Activated naive CD4-positive, alpha-beta T cell treated with anti-CD3 and anti-CD28 coated beads, Interleukin-2, amount 50 U/mL, for 24 hours (primary cell): ENCODE measurements around the gene UNC79.
"Not testable (repeated sequence)": the region's sequence is repeated elsewhere in the genome, so short reads cannot be mapped to it uniquely, and the experiment has no call there.

ENCODE experiments used
- H3K27ac Mint-ChIP-seq: one replicate; pipeline ENCODE4 v1.8.0; 2021; ENCODE audit warnings: mild to moderate bottlenecking, mixed read lengths
- H3K27me3 Mint-ChIP-seq: one replicate; pipeline ENCODE4 v1.8.0; 2021; ENCODE audit warnings: mixed read lengths
- H3K36me3 Mint-ChIP-seq: one replicate; pipeline ENCODE4 v1.8.0; 2021; ENCODE audit warnings: mixed read lengths
- H3K4me1 Mint-ChIP-seq: one replicate; pipeline ENCODE4 v1.8.0; 2021; ENCODE audit warnings: mixed read lengths
- H3K4me3 Mint-ChIP-seq: one replicate; pipeline ENCODE4 v1.8.0; 2021; ENCODE audit warnings: mild to moderate bottlenecking, mixed read lengths
- H3K9me3 Mint-ChIP-seq: one replicate; pipeline ENCODE4 v1.8.0; 2021; ENCODE audit warnings: mixed read lengths

UNC79 gene

GRCh38 chr14:93430315-93431035 lies at the start of gene UNC79:
UNC79 (plus strand) TSS chr14:93430939; CDS start chr14:93431030, 91 bp downstream.
- Mint-ChIP-seq H3K4me3 (no peak within 1 kb of the TSS), H3K27me3 (peaks cover 40% of the 10 kb centered on the region)

GRCh38 chr14:93381644-93382043 lies 49.1 kb upstream of the UNC79 start:
- Mint-ChIP-seq H3K27ac (no peak overlapping the region), H3K36me3 (no peaks in the 10 kb centered on the region), H3K9me3 (no peaks in the 10 kb centered on the region), H3K27me3 (peaks cover 22% of the 10 kb centered on the region), H3K4me1 (no peaks in the 10 kb centered on the region), H3K4me3 (no peak overlapping the region)

More at GRCh38 chr14:93430315-93431035, at the start of gene UNC79:
- no peaks in the 10 kb centered on the region for H3K4me1 Mint-ChIP-seq
- no peaks in the 10 kb centered on the region for H3K36me3 Mint-ChIP-seq
- peaks cover 33% of the 10 kb centered on the region for H3K9me3 Mint-ChIP-seq
- no peak within 1 kb of the TSS for H3K27ac Mint-ChIP-seq

- H3K9me3 Mint-ChIP-seq, H3K4me3 Mint-ChIP-seq, H3K36me3 Mint-ChIP-seq, H3K4me1 Mint-ChIP-seq, H3K27ac Mint-ChIP-seq: not testable (repeated sequence)
- H3K27me3 Mint-ChIP-seq, result peaks cover 27% of the 10 kb centered on the region
Measured at GRCh38 chr14:93384256-93384655, 46.5 kb upstream of the UNC79 start.

- Mint-ChIP-seq H3K36me3 (no peaks in the 10 kb centered on the region), H3K9me3 (peaks cover 21% of the 10 kb centered on the region), H3K4me1 (no peaks in the 10 kb centered on the region), H3K27me3 (peaks cover 29% of the 10 kb centered on the region), H3K27ac (no peak overlapping the region), H3K4me3 (no peak overlapping the region)
Measured at GRCh38 chr14:93395231-93395630, 35.5 kb upstream of the UNC79 start.

GRCh38 chr14:93396456-93396855 lies 34.3 kb upstream of the UNC79 start:
- no peaks in the 10 kb centered on the region for H3K4me1 Mint-ChIP-seq
- H3K36me3 Mint-ChIP-seq, result no peaks in the 10 kb centered on the region
- no peak overlapping the region for H3K4me3 Mint-ChIP-seq
- no peak overlapping the region for H3K27ac Mint-ChIP-seq
- peaks cover 21% of the 10 kb centered on the region for H3K9me3 Mint-ChIP-seq
- H3K27me3 Mint-ChIP-seq, result peaks cover 33% of the 10 kb centered on the region

GRCh38 chr14:93398491-93398890 lies 32.2 kb upstream of the UNC79 start:
- Mint-ChIP-seq H3K36me3 (no peaks in the 10 kb centered on the region), H3K9me3 (peaks cover 21% of the 10 kb centered on the region), H3K4me3 (no peak overlapping the region), H3K27ac (no peak overlapping the region), H3K27me3 (peaks cover 40% of the 10 kb centered on the region), H3K4me1 (no peaks in the 10 kb centered on the region)

- Mint-ChIP-seq H3K27ac (no peak overlapping the region), H3K36me3 (no peaks in the 10 kb centered on the region), H3K27me3 (peaks cover 34% of the 10 kb centered on the region), H3K4me3 (no peak overlapping the region), H3K9me3 (peaks cover 9% of the 10 kb centered on the region), H3K4me1 (no peaks in the 10 kb centered on the region)
Measured at GRCh38 chr14:93402951-93403350, 27.8 kb upstream of the UNC79 start.

GRCh38 chr14:93410021-93410420 lies 20.7 kb upstream of the UNC79 start:
- H3K36me3 Mint-ChIP-seq, result peaks cover 1% of the 10 kb centered on the region
- H3K9me3 Mint-ChIP-seq, result peaks cover 13% of the 10 kb centered on the region
- H3K4me3 Mint-ChIP-seq, result no peak overlapping the region
- no peaks in the 10 kb centered on the region for H3K27me3 Mint-ChIP-seq
- H3K27ac Mint-ChIP-seq, result no peak overlapping the region
- H3K4me1 Mint-ChIP-seq, result no peaks in the 10 kb centered on the region

- Mint-ChIP-seq H3K9me3 (peaks cover 13% of the 10 kb centered on the region), H3K27me3 (no peaks in the 10 kb centered on the region), H3K4me3 (no peak overlapping the region), H3K4me1 (no peaks in the 10 kb centered on the region), H3K36me3 (peaks cover 1% of the 10 kb centered on the region), H3K27ac (no peak overlapping the region)
Measured at GRCh38 chr14:93410893-93411292, 19.8 kb upstream of the UNC79 start.

- H3K9me3 Mint-ChIP-seq, result peaks cover 45% of the 10 kb centered on the region
- not testable (repeated sequence) for H3K4me1 Mint-ChIP-seq, H3K4me3 Mint-ChIP-seq, H3K36me3 Mint-ChIP-seq, H3K27ac Mint-ChIP-seq
- peaks cover 25% of the 10 kb centered on the region for H3K27me3 Mint-ChIP-seq
Measured at GRCh38 chr14:93425136-93425535, 5.6 kb upstream of the UNC79 start.

GRCh38 chr14:93426750-93427149 lies 4.0 kb upstream of the UNC79 start:
- H3K27ac Mint-ChIP-seq, result no peak overlapping the region
- peaks cover 39% of the 10 kb centered on the region for H3K9me3 Mint-ChIP-seq
- H3K36me3 Mint-ChIP-seq, result peaks cover 2% of the 10 kb centered on the region
- H3K4me3 Mint-ChIP-seq, result no peak overlapping the region
- no peaks in the 10 kb centered on the region for H3K4me1 Mint-ChIP-seq
- peaks cover 25% of the 10 kb centered on the region for H3K27me3 Mint-ChIP-seq

GRCh38 chr14:93431036-93431670 lies 414 bp downstream of the UNC79 start:
- no peaks in the 10 kb centered on the region for H3K36me3 Mint-ChIP-seq
- H3K4me1 Mint-ChIP-seq, result no peaks in the 10 kb centered on the region
- peaks cover 40% of the 10 kb centered on the region for H3K27me3 Mint-ChIP-seq
- no peak overlapping the region for H3K4me3 Mint-ChIP-seq
- peaks cover 31% of the 10 kb centered on the region for H3K9me3 Mint-ChIP-seq
- H3K27ac Mint-ChIP-seq, result no peak overlapping the region

- H3K9me3 Mint-ChIP-seq, result peaks cover 7% of the 10 kb centered on the region
- H3K4me3 Mint-ChIP-seq, result no peak overlapping the region
- no peaks in the 10 kb centered on the region for H3K4me1 Mint-ChIP-seq
- peaks cover 46% of the 10 kb centered on the region for H3K27me3 Mint-ChIP-seq
- no peak overlapping the region for H3K27ac Mint-ChIP-seq
- H3K36me3 Mint-ChIP-seq, result no peaks in the 10 kb centered on the region
Measured at GRCh38 chr14:93454224-93454623, 23.5 kb downstream of the UNC79 start.

GRCh38 chr14:93456356-93456755 lies 25.6 kb downstream of the UNC79 start:
- Mint-ChIP-seq H3K4me3 (no peak overlapping the region), H3K4me1 (no peaks in the 10 kb centered on the region), H3K27ac (no peak overlapping the region), H3K9me3 (peaks cover 7% of the 10 kb centered on the region), H3K27me3 (peaks cover 35% of the 10 kb centered on the region), H3K36me3 (no peaks in the 10 kb centered on the region)

GRCh38 chr14:93458234-93458633 lies 27.5 kb downstream of the UNC79 start:
- no peak overlapping the region for H3K27ac Mint-ChIP-seq
- peaks cover 7% of the 10 kb centered on the region for H3K9me3 Mint-ChIP-seq
- H3K27me3 Mint-ChIP-seq, result peaks cover 34% of the 10 kb centered on the region
- H3K4me1 Mint-ChIP-seq, result no peaks in the 10 kb centered on the region
- no peak overlapping the region for H3K4me3 Mint-ChIP-seq
- H3K36me3 Mint-ChIP-seq, result no peaks in the 10 kb centered on the region

- Mint-ChIP-seq H3K4me1 (no peaks in the 10 kb centered on the region), H3K27ac (no peak overlapping the region), H3K9me3 (peaks cover under 1% of the 10 kb centered on the region), H3K36me3 (no peaks in the 10 kb centered on the region), H3K27me3 (peaks cover 14% of the 10 kb centered on the region), H3K4me3 (no peak overlapping the region)
Measured at GRCh38 chr14:93462479-93462878, 31.7 kb downstream of the UNC79 start.
